ENCODE results near the gene EXOC5.

The EXOC5 gene, protein sequence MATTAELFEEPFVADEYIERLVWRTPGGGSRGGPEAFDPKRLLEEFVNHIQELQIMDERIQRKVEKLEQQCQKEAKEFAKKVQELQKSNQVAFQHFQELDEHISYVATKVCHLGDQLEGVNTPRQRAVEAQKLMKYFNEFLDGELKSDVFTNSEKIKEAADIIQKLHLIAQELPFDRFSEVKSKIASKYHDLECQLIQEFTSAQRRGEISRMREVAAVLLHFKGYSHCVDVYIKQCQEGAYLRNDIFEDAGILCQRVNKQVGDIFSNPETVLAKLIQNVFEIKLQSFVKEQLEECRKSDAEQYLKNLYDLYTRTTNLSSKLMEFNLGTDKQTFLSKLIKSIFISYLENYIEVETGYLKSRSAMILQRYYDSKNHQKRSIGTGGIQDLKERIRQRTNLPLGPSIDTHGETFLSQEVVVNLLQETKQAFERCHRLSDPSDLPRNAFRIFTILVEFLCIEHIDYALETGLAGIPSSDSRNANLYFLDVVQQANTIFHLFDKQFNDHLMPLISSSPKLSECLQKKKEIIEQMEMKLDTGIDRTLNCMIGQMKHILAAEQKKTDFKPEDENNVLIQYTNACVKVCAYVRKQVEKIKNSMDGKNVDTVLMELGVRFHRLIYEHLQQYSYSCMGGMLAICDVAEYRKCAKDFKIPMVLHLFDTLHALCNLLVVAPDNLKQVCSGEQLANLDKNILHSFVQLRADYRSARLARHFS

DNA sequence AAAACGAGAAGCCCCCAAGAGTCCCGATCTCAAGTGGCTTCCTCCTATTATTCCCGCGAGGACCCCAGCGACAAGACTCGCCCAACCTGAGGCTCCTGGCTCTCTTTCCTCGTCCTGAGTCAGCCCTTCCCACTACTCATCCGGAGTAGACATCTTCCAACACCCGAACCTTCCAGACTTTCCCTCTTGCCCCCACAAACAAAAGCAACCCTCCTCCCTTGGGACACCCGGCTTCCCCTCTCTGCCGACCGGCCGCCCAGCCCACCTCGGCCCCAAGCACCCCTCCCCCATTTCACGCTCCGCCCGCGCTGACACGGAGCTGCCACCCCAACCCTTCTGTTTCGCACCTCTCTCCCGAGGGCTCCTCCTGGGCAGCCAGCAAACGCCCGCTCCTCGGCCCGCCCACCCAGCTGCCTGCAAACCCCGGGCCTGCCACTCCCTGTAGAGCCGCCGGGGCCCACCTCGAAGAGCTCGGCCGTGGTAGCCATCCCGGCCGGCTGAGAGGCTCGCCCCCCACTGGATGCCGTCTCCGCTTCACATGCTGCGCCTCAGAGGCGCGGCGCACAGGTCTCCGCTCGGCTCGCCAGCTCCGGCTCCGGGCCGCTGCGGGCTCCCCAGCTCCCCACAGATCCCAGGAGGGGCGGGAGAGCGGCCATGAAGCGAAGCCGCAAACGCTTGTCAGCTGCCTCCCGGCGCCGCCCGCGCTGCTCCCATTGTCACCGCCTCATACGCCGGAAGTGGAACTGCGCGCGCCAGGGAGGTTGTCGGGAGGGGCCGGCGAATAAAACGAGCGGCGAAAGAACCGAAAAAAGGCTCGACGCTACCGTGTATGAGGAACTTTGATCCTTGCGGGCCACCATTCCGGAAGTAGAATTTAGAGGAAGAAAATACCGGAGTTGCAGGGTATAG, at the start of gene EXOC5, which contains the start of gene AP5M1:
Gene EXOC5, minus strand, starts transcription at position 745 of the 909 bp plus-strand sequence. Its CDS starts 257 bp downstream, at position 488.
Gene AP5M1, plus strand, starts transcription at position 811 of the 909 bp plus-strand sequence. CDS start 344 bp downstream, outside the sequence.
- peak; percentile 93 for DNase-seq

DNA sequence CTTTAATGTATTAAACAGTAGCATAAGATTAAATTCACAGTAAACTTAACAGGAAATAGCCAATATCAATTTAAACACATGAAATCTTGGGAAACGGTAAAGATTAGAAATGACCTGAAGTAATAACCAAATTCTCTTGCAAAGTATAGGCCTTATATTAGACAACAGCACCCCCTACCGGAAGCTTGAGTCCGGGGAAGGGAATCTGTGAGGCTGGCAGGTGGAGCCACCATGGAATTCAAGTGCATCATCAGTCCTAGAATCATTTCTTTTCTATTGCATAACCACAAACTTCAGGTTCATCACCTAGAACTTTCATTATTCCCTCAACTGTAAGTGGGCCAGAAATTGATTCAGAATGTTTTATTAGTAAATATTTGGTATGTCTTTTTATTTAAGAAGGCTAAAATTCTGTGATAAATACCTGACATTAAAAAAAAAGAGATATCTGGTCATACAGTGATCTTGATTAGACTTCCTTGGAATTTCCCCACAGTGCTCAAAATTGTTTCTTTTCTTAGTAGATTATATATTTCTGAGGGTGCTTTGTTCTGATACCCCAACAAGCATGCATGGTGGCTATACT, 48.6 kb upstream of the EXOC5 start:
- peak; percentile 70 for DNase-seq

DNA sequence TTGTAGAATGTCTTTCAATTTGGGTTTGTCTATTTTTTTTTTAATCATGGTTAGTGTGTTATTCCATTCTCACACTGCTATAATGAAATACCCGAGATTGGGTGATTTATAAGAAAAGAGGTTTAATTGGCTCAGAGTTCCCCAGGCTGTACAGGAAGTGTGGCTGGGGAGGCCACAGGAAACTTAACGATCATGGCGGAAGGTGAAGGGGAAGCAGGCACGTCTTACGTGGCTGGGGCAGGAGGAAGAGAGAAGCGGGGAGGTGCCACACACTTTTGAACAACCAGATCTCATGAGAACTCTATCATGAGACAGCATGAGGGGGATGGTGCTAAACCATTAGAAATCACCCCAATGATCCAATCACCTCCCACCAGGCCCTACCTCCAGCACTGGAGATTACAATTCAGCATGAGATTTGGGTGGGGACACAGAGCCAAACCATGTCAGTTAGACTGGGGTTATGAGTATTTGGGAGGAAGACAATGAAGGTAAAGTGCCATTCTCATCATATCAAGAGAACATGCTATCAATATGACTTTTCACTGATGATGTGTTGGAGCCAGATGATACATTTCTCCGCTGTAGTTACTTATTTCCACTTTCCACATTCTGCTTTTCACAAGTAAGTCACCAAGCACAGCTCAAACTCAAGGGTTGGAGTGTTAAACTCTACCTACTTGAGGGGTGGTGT, 45.8 kb upstream of the EXOC5 start:
- peak; percentile 15 for DNase-seq

DNA sequence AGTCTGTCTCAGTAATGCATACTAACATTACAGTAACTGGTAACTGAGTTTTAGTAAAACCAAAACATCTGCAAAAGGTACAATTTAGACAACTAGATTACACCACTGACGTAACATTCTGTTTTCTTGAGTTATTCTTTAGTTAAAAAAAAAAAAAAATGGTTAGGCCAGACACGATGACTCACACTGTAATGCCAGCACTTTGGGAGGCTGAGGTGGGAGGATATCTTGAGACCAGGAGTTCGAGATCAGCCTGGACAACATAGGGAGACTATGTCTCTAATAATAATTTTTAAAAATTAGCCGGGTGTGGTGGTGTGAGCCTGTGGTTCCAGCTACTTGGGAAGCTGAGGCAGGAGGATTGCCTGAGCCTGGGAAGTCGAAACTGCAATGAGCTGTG, 34.2 kb upstream of the EXOC5 start:
- no peak for DNase-seq

DNA sequence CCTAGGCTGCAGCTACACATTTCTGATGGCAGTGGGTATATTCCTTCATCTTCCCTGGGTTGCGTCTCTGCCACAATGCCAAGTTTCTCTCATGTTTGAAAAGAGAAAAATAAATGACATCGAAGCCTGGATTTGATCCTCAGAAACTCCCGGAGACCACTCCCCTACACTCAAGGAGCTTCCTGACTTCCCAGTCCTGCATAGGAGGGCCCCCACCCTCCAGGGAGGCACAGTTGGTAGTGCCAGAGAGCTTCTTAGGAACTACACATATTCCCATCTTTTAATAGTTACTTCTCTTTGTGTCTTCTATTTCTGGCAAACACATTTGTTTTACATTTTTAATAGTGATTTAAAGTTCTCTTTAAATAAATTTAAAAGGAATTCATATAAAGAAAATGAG, 30.8 kb upstream of the EXOC5 start:
- no peak for DNase-seq

DNA sequence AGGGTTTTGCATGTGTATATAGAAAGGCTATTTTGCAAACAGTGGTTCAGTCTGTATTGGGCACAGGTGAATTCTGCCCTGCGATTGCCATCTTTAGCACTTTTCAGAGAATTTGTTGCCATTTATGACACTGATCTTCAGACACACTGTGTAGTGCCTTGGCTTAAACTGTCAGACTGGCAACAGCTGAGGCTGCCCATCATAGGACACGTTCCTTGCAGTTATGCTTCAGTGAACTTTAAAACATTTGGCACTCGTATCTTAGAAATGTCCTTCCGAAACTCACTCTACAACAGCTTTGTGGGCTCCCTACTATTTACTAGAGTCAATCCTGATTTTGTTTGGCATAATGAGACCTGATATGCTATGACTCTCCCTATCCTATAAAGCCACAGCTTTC, 29.1 kb upstream of the EXOC5 start:
- no peak for DNase-seq

DNA sequence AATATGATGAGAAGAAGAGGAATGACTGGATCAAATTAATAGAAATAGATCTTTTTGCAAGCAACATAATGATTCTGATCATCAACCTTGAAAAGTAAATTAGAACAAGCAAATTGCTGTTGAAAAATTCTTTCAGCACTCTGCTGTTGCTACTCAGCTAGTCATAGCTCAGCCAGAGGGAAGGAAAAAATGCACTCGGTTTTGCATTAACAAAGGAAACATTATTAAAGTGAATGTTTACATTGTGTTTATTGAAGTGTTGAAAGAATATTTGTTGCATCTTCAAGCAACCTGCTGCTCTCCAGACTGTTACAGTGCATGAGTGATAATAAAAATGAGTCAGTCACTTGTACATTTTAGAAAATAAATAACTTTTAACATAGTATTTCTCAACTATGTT, 26.5 kb upstream of the EXOC5 start:
- DNase-seq, result no peak

DNA sequence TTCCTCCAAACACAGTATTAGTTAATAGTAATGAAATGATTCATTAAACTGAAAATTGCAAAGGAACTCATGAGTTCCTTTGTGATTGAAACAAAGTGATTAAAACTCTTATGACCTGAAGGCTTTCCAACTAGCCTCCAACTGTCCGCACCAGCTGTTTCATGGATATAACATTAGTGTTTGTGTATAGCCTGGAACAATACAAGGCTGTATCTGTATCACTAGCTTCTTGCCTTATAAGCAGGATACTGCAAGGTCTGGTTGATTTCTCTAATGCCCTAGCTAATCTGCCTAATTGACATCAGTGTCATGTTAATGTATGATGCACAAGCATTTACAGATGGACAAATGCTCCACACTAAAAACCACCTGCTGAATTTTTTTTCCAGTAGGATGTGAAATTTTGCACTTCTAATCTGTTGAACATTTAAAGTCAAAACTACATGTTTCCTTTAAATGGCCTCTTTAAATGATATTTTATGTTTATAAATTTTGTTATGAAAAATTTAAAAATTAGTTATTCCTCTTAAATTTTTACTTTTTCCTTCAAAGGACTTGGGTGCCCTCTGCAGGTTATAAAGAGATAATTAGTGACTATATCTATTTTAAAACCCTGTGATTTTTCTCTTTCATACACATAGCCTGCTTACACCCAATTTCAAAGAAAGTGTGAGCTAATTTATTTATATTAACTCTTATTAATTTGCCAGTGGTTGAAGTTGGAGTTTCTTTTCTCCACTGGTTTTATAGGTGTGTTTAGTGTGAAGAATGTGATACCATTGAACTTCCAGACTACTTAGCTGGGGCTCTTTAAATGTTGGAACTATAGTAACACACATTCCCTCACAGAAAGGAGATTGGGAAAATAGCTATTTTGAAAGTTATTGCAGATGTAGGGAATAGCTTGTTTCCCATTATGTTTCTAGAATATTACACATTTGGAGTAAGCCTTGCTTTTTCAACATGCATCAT, 25.4 kb upstream of the EXOC5 start:
- no peak for DNase-seq

DNA sequence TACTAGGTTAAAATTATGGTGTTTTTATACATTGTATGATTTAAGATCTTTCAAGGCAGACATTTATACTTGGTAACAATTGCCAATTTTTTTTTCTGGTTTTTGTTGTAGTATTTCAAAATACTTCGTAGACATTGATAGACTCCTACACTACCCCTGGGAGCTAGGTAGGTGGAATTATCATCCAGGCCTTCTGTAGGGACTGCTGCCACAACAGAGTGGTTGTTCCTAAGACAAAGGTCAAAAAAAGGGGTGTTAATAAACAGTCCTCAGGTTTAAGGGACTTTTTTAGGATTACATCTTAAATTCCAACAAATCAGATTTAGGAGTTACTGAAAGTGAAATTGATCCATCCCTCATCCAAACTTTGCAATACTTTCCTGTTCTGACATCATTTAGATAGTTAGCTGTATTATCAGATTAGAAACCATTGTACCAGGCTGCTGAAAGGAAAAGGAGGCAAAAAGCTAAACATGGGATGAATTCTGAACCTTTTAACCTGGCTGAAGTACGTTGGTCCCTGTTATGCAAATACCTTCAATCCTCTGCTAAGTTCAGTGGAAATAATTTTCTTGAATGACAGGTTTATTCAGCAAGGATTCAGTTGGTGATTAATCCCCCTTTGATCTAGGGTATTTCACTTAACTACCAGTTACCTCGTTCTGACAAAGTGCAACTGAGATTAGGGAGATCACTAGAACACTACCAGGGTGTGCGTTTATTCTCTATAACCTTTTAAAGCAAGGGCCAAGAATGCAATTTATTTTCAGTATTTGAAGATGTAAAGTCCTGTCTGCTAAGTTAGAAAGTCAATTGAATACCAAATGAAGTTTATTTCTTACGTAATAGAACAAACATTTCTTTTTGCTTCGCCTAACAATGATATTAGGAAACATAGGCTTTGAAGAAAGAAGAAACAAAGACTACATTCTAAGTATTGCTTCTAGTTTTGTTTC, 23.3 kb upstream of the EXOC5 start:
- no peak for DNase-seq

DNA sequence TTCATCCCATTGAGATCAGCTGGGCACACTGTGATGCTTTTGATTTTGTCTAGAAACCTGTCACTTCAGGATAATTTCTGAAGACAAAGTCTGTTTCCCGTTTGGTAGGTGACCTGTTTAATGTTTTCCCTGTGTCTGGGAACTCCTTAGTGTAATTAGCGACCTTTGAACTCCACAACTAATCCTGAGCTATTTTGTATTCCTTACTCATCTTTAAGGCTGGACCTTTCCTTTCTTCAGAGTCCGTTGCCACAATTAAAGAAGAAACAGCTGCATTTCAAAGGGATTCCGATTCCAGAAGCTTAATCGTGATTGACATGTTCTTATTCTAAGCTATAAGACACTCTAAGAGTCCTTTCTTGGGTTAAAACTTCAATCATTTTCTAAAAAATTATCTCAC, 22.0 kb upstream of the EXOC5 start:
- DNase-seq, result no peak

DNA sequence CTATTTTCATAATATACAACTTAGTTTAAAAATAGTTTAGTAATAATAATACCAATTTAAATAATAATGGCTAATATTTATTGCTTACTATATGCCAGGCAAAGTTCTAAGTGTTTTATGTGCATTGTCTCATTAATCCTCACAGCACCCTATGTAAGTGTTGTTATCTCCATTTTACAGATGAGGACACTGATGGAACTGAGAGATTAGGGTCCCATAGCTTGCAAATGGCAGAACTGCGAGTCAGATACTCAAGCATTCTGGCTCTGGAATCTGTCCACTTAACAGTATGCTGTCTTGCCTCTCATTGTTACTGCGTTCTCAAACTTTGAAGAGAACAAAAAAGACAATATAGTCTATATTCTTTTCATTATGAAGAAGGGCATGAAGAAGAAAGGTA, 19.0 kb upstream of the EXOC5 start:
- no peak for DNase-seq

DNA sequence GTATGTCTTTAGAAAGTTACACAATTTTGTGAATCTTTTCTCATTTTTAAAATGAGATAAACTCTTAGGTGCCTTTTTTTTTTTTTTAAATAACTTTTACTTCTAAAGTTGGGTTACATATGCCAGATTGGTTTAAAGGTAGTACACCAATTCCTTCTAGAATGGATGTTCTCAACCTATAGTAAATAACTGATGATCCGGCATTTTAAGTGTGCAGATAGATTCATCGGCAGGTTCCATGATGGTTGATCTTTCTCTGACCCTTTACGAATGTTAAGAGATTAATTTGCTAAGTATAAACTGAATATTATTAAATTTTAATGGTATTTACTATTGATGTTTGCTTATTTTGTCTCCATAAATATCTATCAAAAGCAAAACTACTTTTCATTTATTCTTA, 8.4 kb upstream of the EXOC5 start:
- DNase-seq, result no peak

DNA sequence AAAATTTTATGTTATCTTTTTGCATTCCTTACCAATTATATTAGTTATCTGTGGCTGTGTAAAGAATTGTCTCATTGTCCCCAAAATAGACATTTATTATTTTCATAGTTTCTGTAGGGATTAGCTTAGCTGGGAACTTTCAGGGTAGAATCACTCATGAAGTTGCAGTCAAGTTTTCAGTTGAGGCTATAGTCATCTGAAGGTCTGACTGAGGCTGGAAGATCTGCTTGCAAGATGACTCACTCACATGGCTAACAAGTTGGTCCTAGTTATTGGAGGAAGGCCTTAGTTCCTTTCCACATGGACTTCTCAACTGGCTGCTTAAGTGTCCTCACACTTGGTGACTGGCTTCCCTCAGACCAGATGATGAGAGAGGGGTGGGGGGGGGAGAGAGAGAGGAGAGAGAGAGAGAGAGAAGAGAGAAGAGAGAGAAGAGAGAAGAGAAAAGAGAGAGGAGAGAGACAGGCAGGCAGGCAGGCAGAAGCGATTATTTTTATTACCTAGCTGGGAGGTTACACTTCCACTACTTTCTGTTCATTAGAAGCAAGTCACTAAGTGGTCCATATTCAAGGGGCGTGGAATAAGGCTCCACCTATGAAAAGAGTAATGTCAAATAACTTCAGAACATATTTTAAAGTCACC, 6.4 kb upstream of the EXOC5 start:
- DNase-seq, result no peak

DNA sequence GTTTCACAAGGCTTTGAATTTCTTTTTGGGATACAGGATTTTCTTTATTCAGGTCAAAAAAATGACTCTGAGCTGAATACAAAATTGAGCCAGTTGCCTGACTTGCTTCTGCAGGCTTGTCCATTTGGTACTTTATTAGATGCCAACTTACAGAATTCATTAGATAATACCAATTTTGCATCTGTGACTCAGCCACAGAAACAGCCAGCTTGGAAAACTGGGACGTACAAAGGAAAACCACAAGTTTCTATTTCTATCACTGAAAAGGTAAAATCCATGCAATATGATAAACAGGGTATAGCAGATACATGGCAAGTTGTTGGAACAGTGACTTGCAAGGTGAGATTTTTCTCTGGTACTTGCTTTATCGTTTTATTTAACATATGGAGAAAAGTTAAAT, 5.8 kb upstream of the EXOC5 start:
- DNase-seq, result no peak

DNA sequence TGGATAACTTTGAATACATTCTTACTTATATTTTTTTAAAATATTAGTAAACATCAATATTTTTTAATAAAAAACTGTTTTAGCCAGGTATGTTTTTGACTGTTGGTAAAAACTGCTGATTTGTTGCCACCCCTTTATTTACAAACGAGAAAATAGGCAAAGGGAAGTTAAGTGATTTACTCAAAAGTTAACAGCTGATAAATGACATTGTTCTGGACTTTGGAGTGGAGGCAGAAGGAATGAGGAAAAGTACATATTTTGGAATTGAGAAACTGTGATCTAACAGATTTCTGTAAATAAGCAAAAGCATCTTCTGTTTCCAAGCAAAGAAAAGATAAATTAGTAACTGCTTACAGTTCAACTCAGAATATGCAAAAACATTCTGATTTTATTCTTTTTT, 4.5 kb upstream of the EXOC5 start:
- DNase-seq, result no peak

DNA sequence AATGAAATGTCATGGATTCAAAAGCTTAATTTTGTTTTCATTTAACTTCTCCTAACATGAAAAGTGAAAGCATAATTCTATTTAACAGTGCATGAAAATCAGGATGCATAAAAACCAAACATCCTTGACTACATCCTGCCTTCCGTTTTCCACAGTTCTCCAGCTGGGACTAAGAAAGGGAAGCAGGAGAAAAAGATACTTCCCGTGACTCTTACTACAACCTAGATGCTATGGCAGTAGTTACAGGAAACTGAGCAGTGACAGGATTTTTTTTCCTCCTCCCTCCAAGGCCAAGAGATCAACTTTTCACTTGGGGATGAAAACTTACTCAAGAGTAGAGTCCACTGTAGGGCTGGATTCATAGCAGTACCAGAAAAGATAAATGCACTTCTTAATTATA, 2.6 kb downstream of the EXOC5 start:
- DNase-seq, result no peak

DNA sequence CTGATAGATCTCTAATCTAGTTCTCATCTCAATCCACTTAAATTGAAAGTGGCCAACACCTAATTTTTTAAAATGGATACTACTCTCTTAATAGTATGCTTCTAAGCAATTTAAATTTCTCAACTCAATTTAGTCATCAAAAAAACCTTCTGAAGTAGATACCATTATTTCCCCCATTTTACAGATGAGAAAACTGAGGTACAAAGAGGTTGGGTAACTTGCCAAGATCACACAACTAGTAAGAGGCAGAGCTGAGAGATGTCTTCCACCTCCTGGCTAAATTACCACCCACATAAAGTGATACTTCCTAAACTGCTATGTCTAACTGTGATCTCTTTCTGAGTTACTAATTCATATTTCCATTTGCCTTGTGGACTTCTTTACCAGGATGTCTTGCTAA, 6.6 kb downstream of the EXOC5 start:
- no peak for DNase-seq

DNA sequence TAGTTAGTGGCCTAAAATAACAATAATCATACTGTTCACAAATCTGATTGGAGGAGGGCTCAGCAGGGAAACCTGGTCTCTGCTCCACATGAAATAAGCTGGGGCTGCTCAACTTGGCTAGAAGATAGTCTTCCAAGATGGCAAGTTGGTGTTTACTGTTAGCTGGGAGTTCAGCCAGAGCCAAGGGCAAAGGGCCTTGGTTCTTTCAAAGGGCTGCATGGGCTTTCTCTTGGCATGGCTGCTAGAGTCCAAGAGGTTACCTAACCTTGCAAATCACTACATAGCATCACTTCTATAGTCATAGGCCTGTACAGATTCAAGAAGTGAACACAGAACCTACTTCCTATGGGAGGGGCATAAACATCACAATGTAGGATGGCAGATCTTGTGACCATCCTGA, 7.1 kb downstream of the EXOC5 start:
- DNase-seq, result no peak

DNA sequence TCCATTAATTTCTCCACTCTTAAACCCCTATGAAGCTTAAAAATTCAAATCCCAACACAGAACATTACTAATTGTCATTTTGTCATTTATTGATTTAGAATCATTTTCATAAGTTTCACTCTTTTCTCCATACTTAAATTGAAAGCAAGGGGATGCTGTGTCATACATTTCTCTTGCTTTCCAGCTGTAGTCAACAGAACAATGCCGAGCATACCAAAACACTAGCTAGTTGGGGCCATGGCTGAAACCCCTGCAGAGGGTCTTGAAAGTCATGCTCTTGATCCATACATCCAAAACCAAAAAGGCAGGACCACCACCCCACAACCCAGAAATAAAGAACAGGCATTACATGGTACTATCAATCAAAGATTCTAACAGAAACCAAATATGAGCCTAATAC, 9.0 kb downstream of the EXOC5 start:
- no peak for DNase-seq
